HG03378 (cell line): ENCODE results near the gene AUTS2.
A peak's percentile ranks its signal among the peaks of the same experiment; 100 is the strongest.

ENCODE experiments used
- ATAC-seq: cut with Tn5 transposase; IDR thresholded peaks from one replicate; pipeline ENCODE4 v1.9.1; 2021; ENCODE audit warnings: mild to moderate bottlenecking, moderate library complexity; ENCODE audit not compliant: unreplicated experiment

AUTS2 gene

DNA sequence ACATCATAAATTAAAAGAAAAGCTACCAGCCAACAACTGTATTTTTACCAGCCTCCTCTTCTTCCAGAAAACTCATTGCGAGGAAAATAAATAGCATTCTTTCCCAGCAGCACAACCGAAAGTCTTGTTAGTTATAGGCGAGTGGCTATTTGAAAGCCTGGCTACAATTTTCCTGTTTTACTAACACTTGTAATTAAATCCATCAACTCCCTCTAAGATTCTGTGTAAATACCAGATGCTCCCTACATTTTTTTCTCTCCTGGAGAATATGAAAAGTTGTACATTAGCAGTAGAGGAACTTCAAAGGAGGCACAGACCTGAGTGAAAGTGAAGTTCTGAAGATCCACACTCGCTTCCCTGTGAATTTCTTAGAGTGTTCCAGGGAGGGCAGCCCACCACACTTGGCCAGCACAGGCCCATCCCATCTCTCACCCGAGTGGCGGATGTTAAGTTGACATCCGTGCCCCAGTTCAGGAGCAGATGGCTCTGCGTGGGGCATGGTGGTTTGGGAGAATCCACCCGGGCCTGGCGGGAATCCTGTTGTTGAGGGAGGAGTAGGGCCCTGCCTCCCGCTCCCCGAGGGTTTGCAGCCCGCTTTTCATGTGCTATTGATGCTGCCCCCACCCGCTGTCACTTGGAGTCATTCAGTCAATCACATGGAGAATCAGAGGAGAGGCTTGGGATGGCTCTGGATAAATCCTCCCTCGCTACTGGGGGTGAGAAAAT lies 1082.6 kb downstream of the AUTS2 start:
- no peak for ATAC-seq

GRCh38 chr7:70681469-70682350 lies 1083.4 kb downstream of the AUTS2 start:
- peak; percentile 83 for ATAC-seq

- ATAC-seq, result no peak
Measured at GRCh38 chr7:70684173-70684572, 1085.9 kb downstream of the AUTS2 start.

DNA sequence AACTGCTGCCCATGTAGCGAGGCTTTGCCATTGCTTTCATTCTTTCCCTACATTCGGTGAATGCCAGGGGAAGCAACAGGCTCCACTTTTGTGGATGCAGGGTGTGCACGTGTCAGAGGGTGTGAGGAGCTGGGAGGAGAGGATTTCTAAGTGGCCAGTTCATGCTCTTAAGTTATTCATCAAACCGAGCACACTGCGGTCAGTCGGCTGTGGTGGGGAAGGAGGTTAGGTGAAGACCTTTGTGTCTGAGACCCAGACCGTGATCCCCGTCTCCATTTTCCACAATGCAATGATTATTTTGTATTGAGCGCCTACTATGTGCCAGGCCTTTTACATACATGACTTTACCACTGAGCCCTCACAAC lies 1095.0 kb downstream of the AUTS2 start:
- ATAC-seq, result no peak

GRCh38 chr7:70693686-70694433 lies 1095.6 kb downstream of the AUTS2 start:
- no peak for ATAC-seq

DNA sequence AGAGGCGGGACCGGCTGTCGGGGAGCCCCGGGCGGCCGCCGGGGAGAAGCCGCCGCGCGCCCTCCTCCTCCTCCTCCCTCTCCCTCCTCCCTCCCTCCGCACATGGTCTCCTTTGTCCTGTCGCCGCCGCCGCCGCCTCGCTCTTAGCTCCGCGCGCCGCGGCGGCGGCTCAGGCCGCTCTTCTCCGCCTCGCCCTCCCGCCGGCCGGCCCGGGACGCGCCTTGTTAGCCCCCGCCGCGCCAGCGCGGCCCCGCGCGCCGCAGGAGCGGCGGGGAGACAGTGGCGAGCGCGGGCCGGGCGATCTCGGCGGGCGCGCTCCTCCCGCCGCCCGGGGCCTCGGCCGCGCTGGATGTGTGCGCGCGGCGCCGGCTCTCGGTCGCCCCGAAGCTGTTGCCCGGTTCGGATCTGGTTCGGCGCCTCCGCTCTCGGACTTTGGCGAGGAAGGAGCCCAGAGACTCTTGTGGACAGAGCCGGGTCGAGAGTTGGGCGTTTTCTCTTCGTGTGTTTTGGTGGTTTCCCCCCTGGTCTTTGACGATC lies 1096.2 kb downstream of the AUTS2 start:
- no peak for ATAC-seq

GRCh38 chr7:70694971-70695794 lies 1096.9 kb downstream of the AUTS2 start:
- ATAC-seq, result no peak

- ATAC-seq, result no peak
Measured at GRCh38 chr7:70695795-70696083, 1097.5 kb downstream of the AUTS2 start.

GRCh38 chr7:70696201-70696754 lies 1098.0 kb downstream of the AUTS2 start:
- ATAC-seq, result no peak

GRCh38 chr7:70698219-70698832 lies 1100.1 kb downstream of the AUTS2 start:
- no peak for ATAC-seq

GRCh38 chr7:70699271-70699670 lies 1101.0 kb downstream of the AUTS2 start:
- no peak for ATAC-seq

- no peak for ATAC-seq
Measured at GRCh38 chr7:70700055-70700940, 1102.0 kb downstream of the AUTS2 start.

GRCh38 chr7:70700941-70701425 lies 1102.7 kb downstream of the AUTS2 start:
- no peak for ATAC-seq

- ATAC-seq, result no peak
Measured at GRCh38 chr7:70701477-70701876, 1103.2 kb downstream of the AUTS2 start.

GRCh38 chr7:70701991-70702390 lies 1103.7 kb downstream of the AUTS2 start:
- ATAC-seq, result no peak

- ATAC-seq, result no peak
Measured at GRCh38 chr7:70703785-70704184, 1105.5 kb downstream of the AUTS2 start.

DNA sequence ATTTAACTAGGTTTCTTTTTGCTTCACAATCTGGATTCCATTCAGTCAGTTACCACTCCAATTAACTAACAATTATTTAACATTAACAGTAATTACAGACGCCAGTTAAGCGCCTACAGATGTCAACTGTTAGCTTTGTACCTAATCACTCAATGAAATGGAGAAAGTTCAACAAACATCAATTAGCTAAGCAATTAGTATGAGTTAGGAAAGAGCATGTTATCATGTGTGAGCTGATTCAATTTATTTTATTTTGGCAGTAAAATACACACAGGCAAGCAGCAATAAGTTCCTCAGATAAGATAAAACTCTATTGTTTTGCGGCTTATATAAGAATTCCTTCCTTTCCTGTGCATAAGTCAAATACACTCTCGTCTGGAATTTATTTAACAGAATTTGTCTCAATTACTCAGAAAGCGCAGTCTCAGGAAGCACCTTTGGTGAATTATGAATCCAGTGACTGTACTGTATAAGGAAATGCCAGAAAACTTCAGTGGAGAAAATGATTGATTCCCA lies 1106.6 kb downstream of the AUTS2 start:
- ATAC-seq, result no peak

GRCh38 chr7:70706204-70706603 lies 1107.9 kb downstream of the AUTS2 start:
- ATAC-seq, result no peak
